ENCODE measurements around the gene ZIC3.

Gene ZIC3

GRCh38 chrX:137573324-137574101 lies 7.6 kb downstream of the ZIC3 start:
- no peaks in the 10 kb centered on the region for H3K4me1 ChIP-seq (ENCODE audit: low read length)
- DNase-seq, result no peak
- H2AFZ ChIP-seq (ENCODE audit: low read length), result no peak overlapping the region
- H3K4me2 ChIP-seq (ENCODE audit: low read depth, low read length), result no peak overlapping the region
- TF ChIP-seq EZH2phosphoT487 (IDR thresholded peaks at IDR 0.05; ENCODE audit: low read length) (no peak), EZH2 (optimal IDR thresholded peaks at IDR 0.05; ENCODE audit: low read depth, low read length) (no peak), CTCF (IDR thresholded peaks at IDR 0.05; ENCODE audit: low read length) (no peak)
- H3K36me3 ChIP-seq (replicated peaks; ENCODE audit: insufficient read depth, low read length), result no peaks in the 10 kb centered on the region
- no peaks in the 10 kb centered on the region for H3K9me2 ChIP-seq (replicated peaks; ENCODE audit: insufficient read depth, low read length)
- H3K9me3 ChIP-seq (replicated peaks; ENCODE audit: insufficient read depth, low read length), result no peaks in the 10 kb centered on the region
- H3K9ac ChIP-seq (ENCODE audit: low read length), result no peak overlapping the region
- H3K27ac ChIP-seq (ENCODE audit: low read length), result no peak overlapping the region
- no peaks in the 10 kb centered on the region for H3F3A ChIP-seq (ENCODE audit: insufficient read depth, low read length)
- H3K79me2 ChIP-seq (ENCODE audit: low read length), result no peaks in the 10 kb centered on the region
- no peaks in the 10 kb centered on the region for H3K27me3 ChIP-seq (replicated peaks; ENCODE audit: insufficient read depth, low read length)
- no peaks in the 10 kb centered on the region for H4K20me1 ChIP-seq (ENCODE audit: insufficient read depth, low read length)
- no peak overlapping the region for H3K4me3 ChIP-seq (ENCODE audit: low read length)

GRCh38 chrX:137574102-137574783 lies 8.3 kb downstream of the ZIC3 start:
- TF ChIP-seq EZH2phosphoT487 (IDR thresholded peaks at IDR 0.05; ENCODE audit: low read length) (no peak), CTCF (IDR thresholded peaks at IDR 0.05; ENCODE audit: low read length) (no peak), EZH2 (optimal IDR thresholded peaks at IDR 0.05; ENCODE audit: low read depth, low read length) (no peak)
- Histone ChIP-seq H3K27ac (ENCODE audit: low read length) (no peak overlapping the region), H3K27me3 (replicated peaks; ENCODE audit: insufficient read depth, low read length) (no peaks in the 10 kb centered on the region), H3K79me2 (ENCODE audit: low read length) (no peaks in the 10 kb centered on the region), H3K36me3 (replicated peaks; ENCODE audit: insufficient read depth, low read length) (no peaks in the 10 kb centered on the region), H3K9ac (ENCODE audit: low read length) (no peak overlapping the region), H4K20me1 (ENCODE audit: insufficient read depth, low read length) (no peaks in the 10 kb centered on the region), H2AFZ (ENCODE audit: low read length) (no peak overlapping the region), H3K9me2 (replicated peaks; ENCODE audit: insufficient read depth, low read length) (no peaks in the 10 kb centered on the region), H3K4me1 (ENCODE audit: low read length) (no peaks in the 10 kb centered on the region), H3K4me3 (ENCODE audit: low read length) (no peak overlapping the region), H3K9me3 (replicated peaks; ENCODE audit: insufficient read depth, low read length) (no peaks in the 10 kb centered on the region), H3F3A (ENCODE audit: insufficient read depth, low read length) (no peaks in the 10 kb centered on the region), H3K4me2 (ENCODE audit: low read depth, low read length) (no peak overlapping the region)
- DNase-seq, result no peak

GRCh38 chrX:137574784-137575293 lies 8.9 kb downstream of the ZIC3 start:
- Histone ChIP-seq H3K36me3 (replicated peaks; ENCODE audit: insufficient read depth, low read length) (no peaks in the 10 kb centered on the region), H3K9me3 (replicated peaks; ENCODE audit: insufficient read depth, low read length) (no peaks in the 10 kb centered on the region), H3K4me1 (ENCODE audit: low read length) (no peaks in the 10 kb centered on the region), H4K20me1 (ENCODE audit: insufficient read depth, low read length) (no peaks in the 10 kb centered on the region), H3K9me2 (replicated peaks; ENCODE audit: insufficient read depth, low read length) (no peaks in the 10 kb centered on the region), H3K9ac (ENCODE audit: low read length) (no peak overlapping the region), H3K4me2 (ENCODE audit: low read depth, low read length) (no peak overlapping the region), H3K79me2 (ENCODE audit: low read length) (no peaks in the 10 kb centered on the region), H2AFZ (ENCODE audit: low read length) (no peak overlapping the region), H3K27me3 (replicated peaks; ENCODE audit: insufficient read depth, low read length) (no peaks in the 10 kb centered on the region), H3F3A (ENCODE audit: insufficient read depth, low read length) (no peaks in the 10 kb centered on the region), H3K4me3 (ENCODE audit: low read length) (no peak overlapping the region), H3K27ac (ENCODE audit: low read length) (no peak overlapping the region)
- no peak for TF ChIP-seq EZH2 (optimal IDR thresholded peaks at IDR 0.05; ENCODE audit: low read depth, low read length)
- no peak for TF ChIP-seq CTCF (IDR thresholded peaks at IDR 0.05; ENCODE audit: low read length)
- TF ChIP-seq EZH2phosphoT487 (IDR thresholded peaks at IDR 0.05; ENCODE audit: low read length), result no peak
- DNase-seq, result no peak

All from MM.1S (cell line).